ENCODE data around the gene STAB1.

GRCh38 chr3:52492059-52492458 lies 3.1 kb upstream of the STAB1 start:
- TF ChIP-seq CTCF (IDR thresholded peaks at IDR 0.05 in 2 of 3, conservative IDR thresholded peaks at IDR 0.05 in 1 of 3; ENCODE audit: control insufficient read depth in 2 of 3, extremely low read depth in 1 of 3, insufficient read depth in 1 of 3, low read depth in 3 of 3, low read length in 3 of 3) (no peak), USF1 (IDR thresholded peaks at IDR 0.05; ENCODE audit: borderline replicate concordance, extremely low read length, insufficient read depth, low read depth, low read length) (no peak), EZH2 (IDR thresholded peaks at IDR 0.05; ENCODE audit: borderline replicate concordance, control insufficient read depth, low read depth, low read length) (no peak)

Measured in GM12878 (cell line).